Measurements from ENCODE around the gene TIAL1. TPM values are rescaled to one million over a fixed set of nuclear protein-coding genes. Genes with fewer than 3 reads are reported as not detected.

Gene TIAL1
- total and polyA plus RNA-seq, 2 of the 13 experiments (the other 11 are each of a cell fraction or from before 2014, with no cell fraction given), result 31.5 to 148 TPM

DNA sequence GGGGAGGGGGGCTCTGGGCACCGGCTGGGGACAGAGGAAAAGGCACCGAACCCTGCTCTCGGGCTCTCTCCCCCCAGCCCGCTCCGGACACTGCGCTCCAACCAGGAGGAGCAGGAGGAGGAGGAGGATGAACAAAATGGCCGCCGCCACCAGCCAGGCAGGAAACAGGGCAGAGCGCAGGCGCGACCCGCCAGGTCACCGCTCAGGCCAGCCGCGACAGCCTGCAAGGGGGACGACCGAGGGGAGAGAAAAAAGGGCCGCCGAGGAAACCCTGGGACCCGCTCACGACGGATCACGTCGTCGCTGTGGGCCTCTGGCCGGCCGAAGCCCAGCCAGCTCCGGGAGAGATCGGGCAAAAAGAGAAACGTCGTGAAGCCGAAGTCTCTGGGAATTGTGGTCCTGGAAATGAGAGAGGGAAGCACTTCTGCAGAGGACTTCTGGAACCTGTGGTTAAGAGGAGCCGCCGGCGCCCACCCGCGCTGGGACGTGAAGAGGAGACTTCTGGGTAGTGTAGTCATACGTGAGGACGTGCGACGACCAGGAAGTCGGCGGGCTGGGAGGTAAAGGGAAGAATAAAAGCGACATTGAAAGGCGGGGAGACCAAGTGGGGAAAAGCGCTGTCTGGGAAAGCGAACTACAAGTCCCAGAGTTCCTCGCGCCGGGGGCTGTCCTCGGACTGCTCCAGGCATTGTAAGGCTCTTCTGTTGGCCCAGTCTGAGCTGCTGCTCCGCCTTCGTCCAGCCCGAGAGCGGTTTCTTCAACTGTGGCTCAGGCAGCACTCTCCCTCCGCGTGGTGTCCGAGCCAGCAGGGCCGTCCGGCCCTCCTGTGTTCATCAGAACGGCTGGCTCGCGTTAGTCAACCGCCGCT is at the start of gene TIAL1 (continued):
- no peak for TF ChIP-seq ZNF883 (CRISPR knock-in tag; IDR thresholded peaks at IDR 0.05; ENCODE audit: not compliant biosample characterization)
- no peak for TF ChIP-seq GPN1 (CRISPR knock-in tag; IDR thresholded peaks at IDR 0.05; ENCODE audit: borderline replicate concordance)
- peak; percentile 90 for TF ChIP-seq ZNF333 (CRISPR knock-in tag; IDR thresholded peaks at IDR 0.05; ENCODE audit: borderline replicate concordance)
- no peak for TF ChIP-seq XBP1 (CRISPR knock-in tag; IDR thresholded peaks at IDR 0.05)
- peak; percentile 50 for TF ChIP-seq POGK (CRISPR knock-in tag; conservative IDR thresholded peaks at IDR 0.05)
- TF ChIP-seq ZNF598 (CRISPR knock-in tag; IDR thresholded peaks at IDR 0.05; ENCODE audit: borderline replicate concordance), result peak; percentile 55; the same call in 1 of the 2 replicates
- TF ChIP-seq ZNF788 (CRISPR knock-in tag; IDR thresholded peaks at IDR 0.05; ENCODE audit: borderline replicate concordance), result no peak; the same call in 1 of the 2 replicates
- peak; percentile 27; the same call in 1 of the 2 replicates for TF ChIP-seq JUN (CRISPR knock-in tag; IDR thresholded peaks at IDR 0.05)
- 0 out of 2 replicates have a peak, but pooled peaks have one; percentile 16 for TF ChIP-seq ZNF782 (CRISPR knock-in tag; IDR thresholded peaks at IDR 0.05; ENCODE audit: borderline replicate concordance)
- peak; percentile 79; the same call in 1 of the 2 replicates for TF ChIP-seq ZNF224 (CRISPR knock-in tag; IDR thresholded peaks at IDR 0.05)
- TF ChIP-seq, protein P1, sequence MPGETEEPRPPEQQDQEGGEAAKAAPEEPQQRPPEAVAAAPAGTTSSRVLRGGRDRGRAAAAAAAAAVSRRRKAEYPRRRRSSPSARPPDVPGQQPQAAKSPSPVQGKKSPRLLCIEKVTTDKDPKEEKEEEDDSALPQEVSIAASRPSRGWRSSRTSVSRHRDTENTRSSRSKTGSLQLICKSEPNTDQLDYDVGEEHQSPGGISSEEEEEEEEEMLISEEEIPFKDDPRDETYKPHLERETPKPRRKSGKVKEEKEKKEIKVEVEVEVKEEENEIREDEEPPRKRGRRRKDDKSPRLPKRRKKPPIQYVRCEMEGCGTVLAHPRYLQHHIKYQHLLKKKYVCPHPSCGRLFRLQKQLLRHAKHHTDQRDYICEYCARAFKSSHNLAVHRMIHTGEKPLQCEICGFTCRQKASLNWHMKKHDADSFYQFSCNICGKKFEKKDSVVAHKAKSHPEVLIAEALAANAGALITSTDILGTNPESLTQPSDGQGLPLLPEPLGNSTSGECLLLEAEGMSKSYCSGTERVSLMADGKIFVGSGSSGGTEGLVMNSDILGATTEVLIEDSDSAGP (CRISPR knock-in tag; IDR thresholded peaks at IDR 0.05; ENCODE audit: borderline replicate concordance), result peak; percentile 78; the same call in 1 of the 2 replicates
- 0 out of 2 replicates have a peak, but pooled peaks have one; percentile 13 for TF ChIP-seq ZNF441 (CRISPR knock-in tag; IDR thresholded peaks at IDR 0.05; ENCODE audit: borderline replicate concordance)
- no peak for TF ChIP-seq SP1 (IDR thresholded peaks at IDR 0.05)
- TF ChIP-seq SP1 (CRISPR knock-in tag; IDR thresholded peaks at IDR 0.05), result peak; percentile 60
- TF ChIP-seq RCOR2 (CRISPR knock-in tag; IDR thresholded peaks at IDR 0.05), result no peak
- TF ChIP-seq SMAD3 (CRISPR knock-in tag; IDR thresholded peaks at IDR 0.05), result peak; percentile 76; the same call in 1 of the 2 replicates
- TF ChIP-seq PAX8 (CRISPR knock-in tag; IDR thresholded peaks at IDR 0.05; ENCODE audit: borderline replicate concordance), result no peak
- 0 out of 2 replicates have a peak, but pooled peaks have one; percentile 22 for TF ChIP-seq DNMT3B (CRISPR knock-in tag; conservative IDR thresholded peaks at IDR 0.05)
- TF ChIP-seq GFI1 (CRISPR knock-in tag; IDR thresholded peaks at IDR 0.05; ENCODE audit: borderline replicate concordance), result peak; percentile 55; the same call in 1 of the 2 replicates
- TF ChIP-seq ZNF460 (CRISPR knock-in tag; IDR thresholded peaks at IDR 0.05; ENCODE audit: borderline replicate concordance), result no peak; the same call in 1 of the 2 replicates
- no peak for TF ChIP-seq SOX6 (IDR thresholded peaks at IDR 0.05)
- peak; percentile 62 for TF ChIP-seq SOX6 (CRISPR knock-in tag; IDR thresholded peaks at IDR 0.05)
- peak; percentile 7; the same call in 1 of the 2 replicates for TF ChIP-seq GATAD2A (CRISPR knock-in tag; IDR thresholded peaks at IDR 0.05)

All from HepG2 (cell line).